HUDEP-2 (cell line): Measurements from ENCODE around the gene AP1S3.
"Not testable (repeated sequence)": the region's sequence is repeated elsewhere in the genome, so short reads cannot be mapped to it uniquely, and the experiment has no call there.

Experiments
- DNase-seq, 76 experiments: peaks; one replicate each; lab custom pipeline; 2025; ENCODE audit not compliant: unreplicated experiment in 76 of 76; lab: John Stamatoyannopoulos, UW

The AP1S3 gene

DNA sequence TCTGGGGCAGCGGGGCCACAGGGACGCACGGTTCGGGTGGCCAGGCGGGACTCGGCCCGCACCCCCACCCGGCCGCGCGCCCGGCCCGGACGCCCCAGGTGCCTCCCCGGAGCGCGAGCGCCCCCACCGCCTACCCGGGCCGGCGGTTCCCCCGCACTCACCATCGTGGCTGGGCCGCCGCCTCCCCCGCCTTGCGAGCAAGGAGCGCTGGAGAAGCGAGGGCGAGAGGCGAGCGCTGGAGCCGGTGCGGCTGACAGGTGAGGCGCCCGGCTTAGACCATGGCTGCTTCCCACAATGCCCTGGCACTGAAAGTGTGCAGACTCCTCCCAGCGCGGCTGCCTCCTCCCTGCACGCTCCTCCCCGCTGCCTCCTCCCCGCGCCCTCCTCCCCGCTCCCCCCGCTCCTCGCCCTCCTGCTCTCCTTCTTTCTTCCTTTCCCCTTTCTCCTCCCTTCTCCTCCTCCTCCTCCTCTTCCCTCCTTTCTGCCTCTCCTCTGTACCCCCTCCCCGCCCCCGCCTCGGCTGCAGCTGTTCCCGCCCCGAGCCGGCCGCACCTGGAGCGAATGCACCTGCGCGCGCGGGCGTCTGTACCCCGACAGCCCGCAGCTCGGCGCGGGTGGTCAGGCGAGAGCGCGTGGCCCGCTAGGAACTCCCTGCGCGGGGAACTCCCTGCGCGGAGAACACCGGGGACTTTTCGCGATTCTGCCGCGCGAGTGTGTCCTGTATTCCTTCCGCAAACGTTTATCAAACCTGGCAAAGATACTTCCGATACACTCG lies at the start of gene AP1S3:
AP1S3 (minus strand) TSS at position 296 of the 775 bp plus-strand sequence; CDS start at position 164, 132 bp downstream.
- DNase-seq = peak in 66 of 76 experiments; percentile 1 to 73 (median 45)

DNA sequence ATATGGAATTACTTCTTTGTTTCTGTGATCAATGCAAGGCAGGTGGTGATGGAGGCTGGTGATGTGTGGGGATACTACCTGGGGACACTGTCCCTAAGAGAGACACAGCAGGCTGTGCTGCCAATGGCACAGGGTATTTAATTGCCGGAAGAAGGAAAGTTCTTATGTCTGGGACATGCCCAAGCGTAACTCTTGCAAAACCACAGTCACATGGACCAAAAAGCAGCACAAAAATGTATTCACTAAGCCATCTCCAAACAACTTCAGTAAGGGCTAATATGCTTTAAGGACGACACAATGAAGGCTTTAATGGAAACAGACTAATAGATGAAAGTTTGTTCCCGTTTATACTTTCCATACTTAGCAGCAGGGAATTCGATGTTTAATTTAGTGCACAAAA lies 49.7 kb upstream of the AP1S3 start:
- no peak for DNase-seq

DNA sequence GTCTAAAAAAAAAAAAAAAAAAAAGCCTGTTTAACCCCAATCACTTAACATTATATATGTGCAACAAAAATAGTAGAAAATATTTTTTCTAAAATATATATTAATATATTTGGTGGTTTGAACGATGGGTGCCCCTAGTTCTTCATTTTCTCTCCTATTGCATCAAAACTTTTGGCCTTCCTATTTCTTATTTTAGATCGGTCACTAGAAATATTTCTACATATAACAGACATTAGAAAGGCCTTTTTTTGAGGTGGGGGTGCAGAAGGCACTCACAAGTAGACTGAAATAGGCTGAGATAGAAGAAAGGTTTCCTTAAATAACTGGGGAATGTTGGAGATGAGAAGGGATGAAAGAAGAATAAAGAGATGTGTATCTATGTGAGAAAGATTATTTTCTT lies 49.3 kb upstream of the AP1S3 start:
- no peak for DNase-seq

- DNase-seq = no peak
Observed at GRCh38 chr2:223884399-223884798, 47.0 kb upstream of the AP1S3 start.

DNA sequence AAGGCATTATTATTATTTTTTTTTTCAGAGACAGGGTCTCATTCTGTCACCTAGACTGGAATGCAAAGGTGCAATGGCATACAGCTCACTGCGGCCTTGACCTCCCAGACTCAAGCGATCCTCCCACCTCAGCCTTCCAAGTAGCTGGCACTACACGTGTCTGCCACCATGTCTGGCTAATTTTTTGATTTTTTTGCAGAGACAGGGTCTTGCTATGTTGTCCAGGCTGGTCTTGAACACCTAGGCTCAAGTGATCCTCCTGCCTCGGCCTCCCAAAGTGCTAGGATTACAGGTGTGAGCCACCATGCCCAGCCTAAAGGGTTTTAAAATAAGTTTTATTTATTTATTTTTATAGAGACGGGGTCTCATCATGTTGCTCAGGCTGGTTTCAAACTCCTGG lies 45.3 kb upstream of the AP1S3 start:
- DNase-seq = no peak

DNA sequence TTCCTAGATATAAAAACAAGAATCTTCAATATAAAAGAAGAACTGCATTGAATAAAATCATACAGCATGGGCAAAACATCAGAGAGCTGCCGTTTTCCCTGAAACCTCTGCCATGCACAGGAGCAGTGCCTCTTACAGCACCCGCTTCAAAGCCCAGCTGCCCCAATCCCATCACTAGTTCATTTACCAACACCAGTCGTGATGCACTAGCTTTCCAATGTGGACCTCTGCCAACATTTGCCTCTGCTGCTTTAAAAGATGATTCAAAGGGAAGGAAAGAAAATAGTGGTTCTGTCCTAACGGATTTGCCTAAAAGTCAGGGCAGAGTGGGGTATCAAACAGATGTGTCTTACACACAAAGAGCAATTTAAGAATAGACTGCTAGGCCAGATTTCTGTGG lies 43.4 kb upstream of the AP1S3 start:
- no peak for DNase-seq

GRCh38 chr2:223877721-223878410 lies 40.5 kb upstream of the AP1S3 start:
- no peak for DNase-seq

GRCh38 chr2:223873672-223874071 lies 36.3 kb upstream of the AP1S3 start:
- DNase-seq = no peak

DNA sequence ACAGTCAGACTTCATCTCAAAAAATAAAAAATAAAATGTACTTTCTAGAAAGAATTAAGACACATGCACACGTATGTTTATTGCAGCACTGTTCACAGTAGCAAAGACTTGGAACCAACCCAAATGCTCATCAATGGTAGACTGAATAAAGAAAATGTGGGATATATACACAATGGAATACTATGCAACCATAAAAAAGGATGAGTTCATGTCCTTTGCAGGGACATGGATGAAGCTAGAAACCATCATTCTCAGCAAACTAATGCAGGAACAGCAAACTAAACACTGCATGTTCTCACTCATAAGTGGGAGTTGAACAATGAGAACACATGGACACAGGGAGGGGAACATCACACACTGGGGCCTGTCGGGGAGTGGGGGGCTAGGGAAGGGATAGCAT lies 35.4 kb upstream of the AP1S3 start:
- not testable (repeated sequence) for DNase-seq

GRCh38 chr2:223871661-223872060 lies 34.3 kb upstream of the AP1S3 start:
- DNase-seq = not testable (repeated sequence)

GRCh38 chr2:223870840-223871611 lies 33.6 kb upstream of the AP1S3 start:
- no peak for DNase-seq

DNA sequence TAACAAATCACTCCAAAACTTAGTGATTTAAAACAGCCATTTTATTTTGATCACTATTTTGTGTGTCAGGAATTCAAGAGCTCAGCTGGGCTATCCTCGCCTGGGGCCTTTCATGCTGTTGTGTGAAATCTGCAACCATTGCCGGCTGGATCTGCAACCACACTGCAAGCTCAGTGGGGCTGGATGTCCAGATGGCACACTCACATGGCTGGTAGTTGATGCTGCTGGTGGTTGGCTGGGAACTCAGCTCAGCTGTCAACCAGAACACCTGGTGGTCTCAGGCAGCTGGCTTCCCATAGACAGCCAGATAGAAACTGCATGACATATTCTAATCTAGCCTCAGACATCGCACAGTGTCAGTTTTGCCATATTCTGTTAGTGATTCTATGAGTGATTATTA lies 30.6 kb upstream of the AP1S3 start:
- DNase-seq = no peak

- no peak for DNase-seq
Observed at GRCh38 chr2:223865907-223866508, 28.6 kb upstream of the AP1S3 start.

- DNase-seq = no peak
Observed at GRCh38 chr2:223865124-223865523, 27.7 kb upstream of the AP1S3 start.

GRCh38 chr2:223863491-223863890 lies 26.1 kb upstream of the AP1S3 start:
- DNase-seq = no peak

DNA sequence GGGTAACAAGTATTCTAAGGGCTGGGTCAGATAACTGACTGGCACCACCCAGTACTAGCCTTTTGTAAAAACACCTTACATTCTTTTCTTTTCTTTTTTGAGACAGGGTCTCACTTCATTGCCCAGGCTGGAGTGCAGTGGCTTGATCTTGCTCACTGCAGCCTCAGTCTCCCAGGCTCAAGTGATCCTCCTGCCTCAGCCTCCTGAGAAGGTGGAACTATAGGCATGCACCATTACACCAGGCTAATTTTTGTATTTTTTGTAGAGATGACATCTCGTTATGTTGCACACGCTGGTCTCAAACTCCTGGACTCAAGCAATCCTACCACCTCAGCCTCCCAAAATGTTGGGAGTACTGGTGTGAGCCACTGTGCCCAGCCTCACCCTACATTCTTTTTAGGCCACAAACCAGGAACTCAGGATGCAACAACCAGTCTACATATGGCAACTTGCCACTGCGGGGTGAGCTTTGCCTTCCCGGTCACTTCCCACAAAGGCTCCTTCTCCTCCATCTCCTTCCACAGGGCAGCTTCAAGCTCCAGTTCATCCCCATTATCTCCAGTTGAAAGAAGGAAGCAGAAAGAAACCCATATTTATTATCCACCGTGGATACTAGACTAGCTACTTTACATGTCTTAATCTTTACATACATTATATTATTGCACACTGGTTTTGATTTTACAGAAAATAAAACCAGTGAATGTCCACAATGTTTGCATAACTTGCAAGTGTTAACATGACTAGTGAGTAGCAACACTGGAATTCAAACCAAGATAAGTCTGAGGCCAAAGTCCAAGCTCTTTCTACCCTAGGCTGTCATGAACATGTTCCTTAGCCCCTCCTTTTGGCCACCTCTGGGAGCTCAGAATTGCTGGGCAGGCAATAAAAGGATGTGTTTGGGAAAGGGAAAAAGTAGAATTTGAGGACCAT lies 23.7 kb upstream of the AP1S3 start:
- no peak for DNase-seq

DNA sequence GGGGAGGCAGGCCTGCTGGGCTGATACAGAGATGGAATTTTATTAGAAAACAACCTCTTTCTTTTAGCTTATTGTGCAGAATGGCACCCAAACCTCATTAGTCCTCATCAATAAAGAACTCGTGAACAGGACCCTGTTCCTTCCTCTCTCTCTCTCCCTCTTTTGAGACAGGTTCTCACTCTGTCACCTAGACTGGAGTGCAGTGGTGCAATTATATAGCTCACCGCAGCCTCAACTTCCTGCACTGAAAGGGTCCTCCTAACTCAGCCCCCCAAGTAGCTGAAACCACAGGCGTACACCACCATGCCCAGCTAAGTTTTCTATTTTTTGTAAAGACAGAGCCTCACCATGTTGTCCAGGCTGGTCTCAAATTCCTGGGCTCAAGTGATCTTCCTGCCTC lies 21.7 kb upstream of the AP1S3 start:
- no peak for DNase-seq

GRCh38 chr2:223856584-223856983 lies 19.2 kb upstream of the AP1S3 start:
- DNase-seq = no peak

GRCh38 chr2:223856021-223856420 lies 18.6 kb upstream of the AP1S3 start:
- no peak for DNase-seq

DNA sequence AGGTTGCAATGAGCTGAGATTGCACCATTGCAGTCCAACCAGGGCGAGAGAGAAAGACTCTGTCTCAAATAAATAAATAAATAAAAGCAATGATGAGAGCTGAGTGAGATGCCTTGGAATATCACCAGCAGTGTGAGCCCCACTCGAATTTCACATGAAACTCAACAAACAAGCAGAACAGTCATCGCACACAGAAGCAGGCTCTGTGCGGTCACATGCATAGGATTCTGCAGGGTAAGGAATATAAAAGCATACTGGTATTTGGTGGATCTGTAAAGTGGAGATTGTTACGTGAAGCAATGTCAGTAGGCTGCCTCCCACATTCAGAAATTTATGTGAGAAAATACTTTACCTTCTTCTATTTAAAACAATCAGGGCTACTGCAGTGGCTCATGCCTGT lies 18.0 kb upstream of the AP1S3 start:
- no peak for DNase-seq
